Stimulated activated naive B cell treated with anti-CD40 and anti-IgM and Interleukin-4, amounts not matched to agents 10 μg/mL and 1 μg/mL and 100 μg/mL, for 72 hours (primary cell): ENCODE results near the gene LSM12.
"Not testable (repeated sequence)": the region's sequence is repeated elsewhere in the genome, so short reads cannot be mapped to it uniquely, and the experiment has no call there.

Source experiments
- ATAC-seq, 2 donors: fragments of 150-1000 bp; cut with Tn5 transposase; replicated peaks; 2 replicates each; pipeline ENCODE4 v1.10.0; 2021; ENCODE audit warnings: moderate library complexity in 1 of 2
- DNase-seq: peaks from one replicate; pipeline ENCODE4 v3.0.0; 2021
- H3K27ac Mint-ChIP-seq: one replicate; pipeline ENCODE4 v1.8.0; 2022; ENCODE audit warnings: mild to moderate bottlenecking, mixed read lengths
- H3K27me3 Mint-ChIP-seq, 2 donors: one replicate each; pipeline ENCODE4 v1.8.0; 2022; ENCODE audit warnings: mixed read lengths in 2 of 2
- H3K36me3 Mint-ChIP-seq, 2 donors: one replicate each; pipeline ENCODE4 v1.8.0; 2022; ENCODE audit warnings: mixed read lengths in 2 of 2, mild to moderate bottlenecking in 1 of 2
- H3K4me1 Mint-ChIP-seq, 2 donors: one replicate each; pipeline ENCODE4 v1.8.0; 2022; ENCODE audit warnings: mixed read lengths in 2 of 2, mild to moderate bottlenecking in 1 of 2
- H3K4me3 Mint-ChIP-seq, 2 donors: one replicate each; pipeline ENCODE4 v1.8.0; 2022; ENCODE audit warnings: mild to moderate bottlenecking in 2 of 2, mixed read lengths in 2 of 2, moderate library complexity in 1 of 2
- H3K9me3 Mint-ChIP-seq, 2 donors: one replicate each; pipeline ENCODE4 v1.8.0; 2022; ENCODE audit warnings: mixed read lengths in 2 of 2, mild to moderate bottlenecking in 1 of 2

The LSM12 gene

GRCh38 chr17:44105941-44106340 lies 39.5 kb upstream of the LSM12 start:
- DNase-seq: no peak
- ATAC-seq: no peak
- no peaks in the 10 kb centered on the region for H3K9me3 Mint-ChIP-seq
- no peak overlapping the region for H3K4me3 Mint-ChIP-seq
- peaks cover 6 to 17% of the 10 kb centered on the region in 2 donors for H3K36me3 Mint-ChIP-seq
- peaks cover 25 to 27% of the 10 kb centered on the region in 2 donors for H3K4me1 Mint-ChIP-seq
- no peaks in the 10 kb centered on the region for H3K27me3 Mint-ChIP-seq
- H3K27ac Mint-ChIP-seq: peak overlapping the region; percentile 63

- DNase-seq: no peak
- peaks cover 6 to 17% of the 10 kb centered on the region in 2 donors for H3K36me3 Mint-ChIP-seq
- no peak overlapping the region for H3K27ac Mint-ChIP-seq
- no peak overlapping the region for H3K4me3 Mint-ChIP-seq
- no peak for ATAC-seq
- no peaks in the 10 kb centered on the region for H3K27me3 Mint-ChIP-seq
- H3K9me3 Mint-ChIP-seq: no peaks in the 10 kb centered on the region
- H3K4me1 Mint-ChIP-seq: peaks cover 23 to 24% of the 10 kb centered on the region in 2 donors
Observed at GRCh38 chr17:44105483-44105882, 39.0 kb upstream of the LSM12 start.

DNA sequence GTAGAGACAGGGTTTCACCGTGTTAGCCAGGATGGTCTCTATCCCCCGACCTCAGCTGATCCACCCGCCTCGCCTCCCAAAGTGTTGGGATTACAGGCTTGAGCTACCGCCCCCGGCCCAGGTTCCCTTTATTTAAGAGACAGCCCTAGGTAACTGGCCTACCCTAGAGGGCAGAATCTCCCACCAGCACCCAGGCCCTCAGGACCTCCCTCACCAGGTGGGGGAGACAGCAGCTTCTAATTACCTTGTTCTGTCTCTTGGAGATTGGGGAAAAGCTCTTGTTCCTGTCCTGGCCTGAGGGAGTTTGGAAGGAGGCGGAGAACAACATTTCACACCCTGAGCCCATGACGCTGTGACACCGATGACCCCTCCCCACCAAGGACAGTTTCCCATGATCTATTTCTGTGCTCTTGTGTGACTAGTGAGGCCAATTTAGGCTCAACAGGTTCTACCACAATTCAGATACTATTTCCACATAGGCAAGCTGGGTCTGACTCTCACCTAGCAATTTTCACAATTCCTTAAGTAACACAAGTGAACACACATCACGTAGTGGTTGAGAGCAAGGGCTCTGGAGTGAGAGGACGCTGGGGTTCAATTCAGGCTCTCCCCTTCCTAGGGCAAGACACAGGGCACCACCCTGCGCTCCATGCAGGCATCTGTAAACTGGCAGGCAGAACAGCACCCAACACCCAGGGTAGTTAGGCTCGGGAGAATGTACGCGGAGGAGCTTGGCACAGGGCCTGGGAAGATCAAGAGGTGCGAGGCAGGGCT lies 36.6 kb upstream of the LSM12 start:
- no peak overlapping the region for H3K4me3 Mint-ChIP-seq
- H3K36me3 Mint-ChIP-seq: peaks cover 4 to 16% of the 10 kb centered on the region in 2 donors
- H3K27ac Mint-ChIP-seq: peak overlapping the region; percentile 61
- no peak for ATAC-seq
- no peaks in the 10 kb centered on the region for H3K9me3 Mint-ChIP-seq
- peaks cover 16 to 22% of the 10 kb centered on the region in 2 donors for H3K4me1 Mint-ChIP-seq
- no peak for DNase-seq
- no peaks in the 10 kb centered on the region for H3K27me3 Mint-ChIP-seq

DNA sequence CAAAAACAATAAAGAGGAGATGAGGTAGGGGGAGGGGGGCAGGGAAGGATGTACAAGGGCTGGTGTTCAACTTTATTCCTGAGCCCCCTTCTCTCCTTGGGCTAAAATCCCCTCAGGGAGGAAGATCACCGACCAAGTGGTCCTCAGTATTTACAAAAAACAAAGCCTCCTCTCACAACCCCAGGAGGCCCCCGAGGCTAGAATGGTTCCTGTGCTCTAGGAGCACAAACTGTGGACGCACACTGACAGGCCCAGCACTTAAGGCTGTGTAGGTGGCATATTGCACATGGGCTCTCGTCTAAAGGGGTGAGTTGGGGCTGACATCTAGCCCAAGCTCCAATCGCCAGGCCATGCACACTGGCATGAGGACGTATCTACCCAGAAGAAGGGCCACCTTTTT lies 35.4 kb upstream of the LSM12 start:
- peaks cover 1 to 14% of the 10 kb centered on the region in 2 donors for H3K36me3 Mint-ChIP-seq
- DNase-seq, H3K27ac Mint-ChIP-seq, ATAC-seq, H3K9me3 Mint-ChIP-seq, H3K4me3 Mint-ChIP-seq, H3K27me3 Mint-ChIP-seq: not testable (repeated sequence)
- peaks cover 20 to 23% of the 10 kb centered on the region in 2 donors for H3K4me1 Mint-ChIP-seq

- DNase-seq (no peak), ATAC-seq (no peak)
- Mint-ChIP-seq H3K9me3 (no peaks in the 10 kb centered on the region), H3K27me3 (no peaks in the 10 kb centered on the region), H3K4me3 (no peak overlapping the region), H3K4me1 (peaks cover 18 to 38% of the 10 kb centered on the region in 2 donors), H3K36me3 (peaks cover 5 to 6% of the 10 kb centered on the region in 2 donors), H3K27ac (peak overlapping the region; percentile 20)
Observed at GRCh38 chr17:44097110-44097958, 30.9 kb upstream of the LSM12 start.

DNA sequence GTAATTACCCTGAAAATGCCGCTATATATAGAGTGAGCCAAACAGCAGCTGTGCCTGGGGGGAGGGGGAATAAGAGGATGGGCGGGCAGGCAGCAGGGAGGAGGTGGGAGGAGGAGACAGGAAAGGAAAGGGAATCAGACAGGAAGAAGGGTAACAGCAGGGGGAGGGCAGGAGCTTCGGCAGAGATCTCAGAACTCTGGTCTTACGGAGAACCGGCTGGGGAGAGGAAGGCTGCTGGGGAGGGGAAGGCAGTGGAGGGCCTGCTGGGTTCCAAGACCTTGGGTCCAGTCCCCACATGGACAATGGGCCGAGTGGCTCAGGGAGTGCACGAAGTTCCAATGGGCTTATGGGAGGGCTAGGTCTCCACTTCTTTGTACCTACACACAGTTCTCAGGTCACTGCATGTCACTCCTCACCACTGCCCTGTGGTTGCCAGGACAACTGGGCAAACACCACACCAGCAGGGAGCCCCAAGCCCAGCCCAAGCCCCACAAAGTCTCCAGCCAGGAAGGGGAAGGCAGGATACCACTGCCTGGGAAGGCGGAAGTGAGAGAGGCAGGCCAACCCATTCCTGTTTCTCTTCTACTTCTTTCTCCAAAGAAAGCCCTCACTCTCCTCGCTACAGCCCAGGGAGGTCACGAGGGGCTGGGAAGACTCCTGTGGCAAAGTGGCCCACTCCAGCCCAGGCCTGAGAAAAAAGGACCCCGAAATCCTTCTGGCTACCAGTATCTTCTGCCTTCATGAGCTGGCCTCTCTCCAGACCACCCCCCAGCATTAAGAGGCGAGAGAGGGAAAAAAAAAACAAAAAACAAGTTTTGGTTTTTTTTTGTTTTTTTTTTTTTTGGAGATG lies 29.4 kb upstream of the LSM12 start:
- H3K36me3 Mint-ChIP-seq: peaks cover 13 to 17% of the 10 kb centered on the region in 2 donors
- peak; percentile 71 to 83 for ATAC-seq
- no peaks in the 10 kb centered on the region for H3K27me3 Mint-ChIP-seq
- H3K27ac Mint-ChIP-seq: peak overlapping the region; percentile 88
- no peak for DNase-seq
- H3K4me3 Mint-ChIP-seq: peak overlapping the region; percentile 44 to 64
- peaks cover 16 to 31% of the 10 kb centered on the region in 2 donors for H3K4me1 Mint-ChIP-seq
- no peaks in the 10 kb centered on the region for H3K9me3 Mint-ChIP-seq

DNA sequence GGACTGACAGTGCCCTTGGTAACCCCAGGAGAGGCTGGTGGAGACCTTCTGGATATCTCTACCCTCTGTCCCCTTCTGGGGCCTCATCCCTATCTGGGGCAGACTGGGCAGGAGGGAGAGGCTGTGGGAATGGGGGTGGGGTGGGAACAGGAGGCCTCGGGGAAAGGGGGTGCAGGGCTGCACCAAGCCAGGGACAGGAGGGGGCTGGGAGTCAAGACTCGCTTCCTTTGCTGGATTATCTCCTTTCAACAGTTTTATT lies 28.8 kb upstream of the LSM12 start:
- ATAC-seq (peak in 1 of 2 donors; percentile 2), DNase-seq (no peak)
- H3K27me3 Mint-ChIP-seq: no peaks in the 10 kb centered on the region
- peaks cover 13 to 17% of the 10 kb centered on the region in 2 donors for H3K36me3 Mint-ChIP-seq
- H3K4me1 Mint-ChIP-seq: peaks cover 16 to 31% of the 10 kb centered on the region in 2 donors
- H3K4me3 Mint-ChIP-seq: no peak overlapping the region
- H3K9me3 Mint-ChIP-seq: no peaks in the 10 kb centered on the region
- no peak overlapping the region for H3K27ac Mint-ChIP-seq

DNA sequence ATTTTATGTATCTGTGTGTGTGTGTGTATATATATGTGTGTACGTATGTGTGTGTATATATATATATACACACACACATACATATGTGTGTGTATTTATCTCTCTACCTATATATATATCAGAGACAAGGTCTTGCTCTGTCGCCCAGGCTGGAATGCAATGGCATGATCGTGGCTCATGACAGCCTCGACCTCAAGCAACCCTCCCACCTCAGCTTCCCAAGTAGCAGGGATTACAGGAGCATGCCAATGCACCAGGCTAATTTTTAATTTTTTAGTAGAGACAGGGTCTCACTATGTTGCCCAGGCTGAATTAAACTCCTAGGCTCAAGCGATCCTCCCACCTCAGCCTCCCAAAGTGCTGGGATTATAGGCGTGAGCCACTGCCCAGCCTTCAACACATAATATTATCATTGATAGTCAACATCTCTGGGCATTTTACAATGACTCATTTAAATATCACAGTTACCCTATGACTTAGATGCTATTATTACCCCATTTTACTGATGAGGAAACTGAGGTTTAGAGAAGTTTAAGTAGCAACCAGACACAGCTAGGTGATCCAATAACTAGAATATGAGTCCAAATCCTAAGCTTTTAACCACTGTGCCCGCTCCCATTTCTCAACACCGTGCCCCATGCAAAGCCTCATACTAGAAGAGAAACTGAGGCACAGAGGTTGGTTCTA lies 28.4 kb upstream of the LSM12 start:
- Mint-ChIP-seq H3K4me3 (no peak overlapping the region), H3K27ac (no peak overlapping the region), H3K36me3 (peaks cover 13 to 17% of the 10 kb centered on the region in 2 donors), H3K9me3 (no peaks in the 10 kb centered on the region), H3K27me3 (no peaks in the 10 kb centered on the region), H3K4me1 (peaks cover 16 to 31% of the 10 kb centered on the region in 2 donors)
- no peak for ATAC-seq
- no peak for DNase-seq

DNA sequence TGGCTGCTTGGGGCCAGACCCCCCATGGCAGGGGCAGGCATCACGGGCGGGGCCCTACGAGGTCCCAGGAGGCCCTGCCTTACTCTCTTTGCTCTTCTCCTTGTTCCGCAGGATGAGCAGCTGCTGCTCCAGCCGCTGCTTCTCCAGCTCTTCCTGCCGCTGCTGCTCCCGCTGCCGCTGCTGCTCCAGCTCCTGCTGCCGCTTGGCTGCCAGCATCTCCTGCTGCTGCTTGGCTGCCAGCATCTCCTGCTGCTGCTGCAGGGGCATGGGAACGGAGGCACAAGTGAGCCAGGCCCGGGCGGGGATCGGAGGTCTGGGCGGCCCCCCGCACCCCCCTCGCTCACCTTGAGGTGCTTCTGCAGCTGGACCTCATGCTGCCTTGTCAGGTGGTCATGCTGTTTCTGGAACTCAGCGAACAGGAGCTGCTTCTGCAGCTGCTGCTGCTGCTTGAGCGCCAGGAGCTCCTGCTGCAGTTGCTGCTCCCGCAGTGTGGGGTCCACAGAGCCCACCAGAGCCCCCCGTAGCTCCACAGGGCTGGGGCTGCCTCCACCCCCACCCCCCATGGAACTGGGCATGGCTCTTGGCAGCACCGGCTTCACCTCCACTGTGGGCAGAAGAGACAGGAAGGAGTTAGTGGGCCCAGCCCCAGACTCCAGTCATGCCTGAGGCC lies 26.9 kb upstream of the LSM12 start:
- H3K27me3 Mint-ChIP-seq: no peaks in the 10 kb centered on the region
- no peak overlapping the region for H3K27ac Mint-ChIP-seq
- no peak for ATAC-seq

GRCh38 chr17:44092051-44092450 lies 25.6 kb upstream of the LSM12 start:
- Mint-ChIP-seq H3K4me3 (no peak overlapping the region), H3K27me3 (no peaks in the 10 kb centered on the region), H3K27ac (no peak overlapping the region), H3K4me1 (peaks cover 14 to 27% of the 10 kb centered on the region in 2 donors), H3K9me3 (no peaks in the 10 kb centered on the region), H3K36me3 (peaks cover 27 to 30% of the 10 kb centered on the region in 2 donors)
- no peak for DNase-seq
- no peak for ATAC-seq

More for the DNA sequence above, 26.9 kb upstream of the LSM12 start:
- Mint-ChIP-seq H3K36me3 (peaks cover 19 to 21% of the 10 kb centered on the region in 2 donors), H3K9me3 (no peaks in the 10 kb centered on the region), H3K4me1 (peaks cover 15 to 30% of the 10 kb centered on the region in 2 donors), H3K4me3 (no peak overlapping the region)
- DNase-seq: no peak

DNA sequence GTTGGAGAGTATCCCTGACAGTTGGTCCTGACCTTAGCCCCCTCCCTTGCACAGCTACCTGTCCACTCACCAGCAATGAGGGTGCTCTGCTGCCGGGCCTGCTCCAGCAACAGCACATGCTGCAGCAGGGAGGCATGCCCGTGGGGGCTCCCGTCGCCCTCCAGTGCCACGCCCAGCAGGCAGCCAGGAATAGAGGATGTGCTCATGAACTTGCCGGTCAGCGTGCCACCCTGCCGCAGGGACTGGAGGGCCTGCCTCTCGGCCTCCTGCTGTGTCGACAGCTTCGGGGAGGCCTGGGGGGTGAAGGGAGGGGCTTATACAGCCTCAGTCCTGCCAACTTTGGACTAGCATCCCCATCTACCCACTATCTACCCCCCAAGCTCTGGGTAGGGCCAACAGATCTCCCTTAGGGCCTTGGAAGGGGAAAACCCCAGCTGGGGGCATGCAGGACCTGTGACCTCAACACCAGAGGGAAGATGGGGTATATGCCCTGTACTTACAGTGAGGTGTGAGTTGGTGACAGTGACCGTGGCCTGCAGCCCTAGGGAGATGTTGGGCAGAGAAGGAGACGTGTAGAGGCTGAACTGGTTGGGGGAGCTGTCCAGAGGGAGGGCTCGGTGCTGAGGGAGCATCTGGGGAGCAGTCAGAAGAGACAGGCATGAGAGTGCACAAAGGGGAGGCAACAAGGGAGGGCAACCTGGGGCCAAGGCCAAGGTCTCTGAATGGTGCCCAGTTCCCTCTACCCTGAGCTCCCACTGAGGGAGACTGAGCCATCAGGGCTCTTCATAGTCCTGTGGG lies 24.9 kb upstream of the LSM12 start:
- Mint-ChIP-seq H3K4me1 (peaks cover 14 to 23% of the 10 kb centered on the region in 2 donors), H3K27me3 (no peaks in the 10 kb centered on the region), H3K9me3 (no peaks in the 10 kb centered on the region), H3K27ac (no peak overlapping the region), H3K4me3 (no peak overlapping the region), H3K36me3 (peaks cover 29 to 33% of the 10 kb centered on the region in 2 donors)
- DNase-seq (no peak), ATAC-seq (no peak)

GRCh38 chr17:44088254-44088653 lies 21.8 kb upstream of the LSM12 start:
- Mint-ChIP-seq H3K27ac (peak overlapping the region; percentile 51), H3K4me1 (peaks cover 12 to 13% of the 10 kb centered on the region in 2 donors), H3K4me3 (no peak overlapping the region), H3K36me3 (peaks cover 37 to 42% of the 10 kb centered on the region in 2 donors), H3K9me3 (no peaks in the 10 kb centered on the region), H3K27me3 (no peaks in the 10 kb centered on the region)
- DNase-seq (no peak), ATAC-seq (no peak)

GRCh38 chr17:44087319-44087718 lies 20.8 kb upstream of the LSM12 start:
- no peak for DNase-seq
- no peaks in the 10 kb centered on the region for H3K9me3 Mint-ChIP-seq
- no peak for ATAC-seq
- H3K27ac Mint-ChIP-seq: peak overlapping the region; percentile 7
- H3K27me3 Mint-ChIP-seq: no peaks in the 10 kb centered on the region
- peaks cover 13 to 15% of the 10 kb centered on the region in 2 donors for H3K4me1 Mint-ChIP-seq
- H3K36me3 Mint-ChIP-seq: peaks cover 43 to 47% of the 10 kb centered on the region in 2 donors
- no peak overlapping the region for H3K4me3 Mint-ChIP-seq
